ENCODE data around the gene ZNF469.

Gene ZNF469

DNA sequence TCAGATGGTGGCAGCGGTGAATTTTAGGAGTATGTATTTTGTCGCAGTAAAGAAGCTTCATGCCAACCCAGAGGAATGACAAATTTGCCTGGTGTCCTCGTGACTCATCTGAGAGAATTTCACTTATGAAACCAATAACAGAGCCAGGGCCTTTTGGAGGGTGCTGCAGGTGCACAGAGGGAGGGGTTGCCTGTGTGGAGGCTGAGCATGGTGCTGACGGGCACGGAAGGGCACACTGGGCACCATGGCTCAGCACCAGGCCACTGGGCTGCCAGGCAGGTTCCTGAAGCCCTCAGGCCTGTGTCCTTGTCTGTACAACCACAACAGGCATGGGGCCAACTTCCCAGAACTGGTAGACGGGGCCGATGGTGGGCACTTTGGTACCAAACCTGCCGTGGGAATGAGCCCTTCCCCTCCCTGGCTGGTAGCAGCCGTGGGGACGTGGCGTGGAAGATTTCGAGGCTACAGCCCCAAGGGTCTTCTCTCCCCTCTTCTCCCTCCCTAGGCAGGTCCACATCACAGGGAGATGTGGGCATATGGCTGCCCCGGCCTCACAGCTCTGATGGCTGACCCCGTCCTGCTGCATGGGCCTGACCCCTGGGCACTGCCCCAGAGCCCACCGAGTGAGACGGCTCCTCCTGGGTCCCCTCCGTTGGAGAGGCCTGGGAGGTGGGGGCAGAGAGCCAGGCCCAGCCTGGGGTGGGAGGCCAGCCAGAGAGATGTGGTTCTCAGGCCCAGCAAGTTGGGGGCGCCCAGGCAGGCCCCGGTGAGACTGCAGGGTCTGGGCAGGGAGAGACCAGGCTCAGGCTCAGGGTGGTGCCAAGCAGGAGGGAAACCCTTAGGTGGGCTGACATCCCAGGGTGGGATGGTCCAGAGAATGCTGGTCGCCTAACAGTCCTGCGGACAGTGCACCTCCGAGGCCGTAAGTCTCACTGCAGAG, 30.2 kb upstream of the ZNF469 start:
- Histone ChIP-seq H3K4me2 (ENCODE audit: insufficient read depth, low read length) (no peak overlapping the region), H3K9ac (ENCODE audit: low read depth, low read length) (no peak overlapping the region), H3K27me3 (ENCODE audit: insufficient read depth, low read length, poor library complexity) (no peaks in the 10 kb centered on the region), H3K27ac (ENCODE audit: low read length) (no peak overlapping the region), H3K36me3 (ENCODE audit: insufficient read depth, low read length) (no peaks in the 10 kb centered on the region), H3K4me3 (ENCODE audit: low read depth in 1 of 2, low read length in 2 of 2) (no peak overlapping the region), H2AFZ (ENCODE audit: low read depth, low read length) (no peak overlapping the region), H3K79me2 (ENCODE audit: insufficient read depth, low read length) (no peaks in the 10 kb centered on the region), H3K4me1 (ENCODE audit: insufficient read depth, low read length) (peaks cover 8% of the 10 kb centered on the region), H4K20me1 (ENCODE audit: insufficient read depth, low read length) (no peaks in the 10 kb centered on the region; the same call in 1 of the 2 replicates), H3K9me3 (ENCODE audit: insufficient read depth, low read length, severe bottlenecking) (no peaks in the 10 kb centered on the region)
- DNase-seq: no peak
- TF ChIP-seq, protein P1, sequence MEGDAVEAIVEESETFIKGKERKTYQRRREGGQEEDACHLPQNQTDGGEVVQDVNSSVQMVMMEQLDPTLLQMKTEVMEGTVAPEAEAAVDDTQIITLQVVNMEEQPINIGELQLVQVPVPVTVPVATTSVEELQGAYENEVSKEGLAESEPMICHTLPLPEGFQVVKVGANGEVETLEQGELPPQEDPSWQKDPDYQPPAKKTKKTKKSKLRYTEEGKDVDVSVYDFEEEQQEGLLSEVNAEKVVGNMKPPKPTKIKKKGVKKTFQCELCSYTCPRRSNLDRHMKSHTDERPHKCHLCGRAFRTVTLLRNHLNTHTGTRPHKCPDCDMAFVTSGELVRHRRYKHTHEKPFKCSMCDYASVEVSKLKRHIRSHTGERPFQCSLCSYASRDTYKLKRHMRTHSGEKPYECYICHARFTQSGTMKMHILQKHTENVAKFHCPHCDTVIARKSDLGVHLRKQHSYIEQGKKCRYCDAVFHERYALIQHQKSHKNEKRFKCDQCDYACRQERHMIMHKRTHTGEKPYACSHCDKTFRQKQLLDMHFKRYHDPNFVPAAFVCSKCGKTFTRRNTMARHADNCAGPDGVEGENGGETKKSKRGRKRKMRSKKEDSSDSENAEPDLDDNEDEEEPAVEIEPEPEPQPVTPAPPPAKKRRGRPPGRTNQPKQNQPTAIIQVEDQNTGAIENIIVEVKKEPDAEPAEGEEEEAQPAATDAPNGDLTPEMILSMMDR (IDR thresholded peaks at IDR 0.05; ENCODE audit: borderline replicate concordance, extremely low read depth, low read length, poor library complexity, severe bottlenecking): no peak
- TF ChIP-seq EZH2 (IDR thresholded peaks at IDR 0.05; ENCODE audit: borderline replicate concordance, low read depth, low read length, severe bottlenecking): no peak
- no peak for ATAC-seq (ENCODE audit: insufficient read depth, low read depth)

DNA sequence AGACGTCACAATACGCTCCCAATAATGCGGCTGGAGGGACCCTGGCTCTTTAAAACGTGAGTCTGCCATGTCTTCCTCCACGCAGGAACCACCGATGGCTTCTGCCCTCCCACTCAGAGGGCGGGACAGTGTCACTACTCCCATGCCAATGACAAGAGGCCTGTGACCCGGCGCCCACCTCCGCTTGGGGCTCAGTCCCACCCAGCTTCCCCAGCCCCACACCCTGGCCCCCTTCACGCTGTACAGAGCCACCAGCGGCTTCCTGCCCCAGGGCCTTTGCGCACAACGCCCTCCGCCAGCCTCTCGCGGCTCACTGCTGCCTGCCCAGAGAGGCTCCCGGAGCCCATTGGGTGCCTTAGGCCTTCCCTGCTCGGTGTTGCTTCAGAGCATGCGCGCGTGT, 29.5 kb upstream of the ZNF469 start:
- no peak for ATAC-seq (ENCODE audit: insufficient read depth, low read depth)

DNA sequence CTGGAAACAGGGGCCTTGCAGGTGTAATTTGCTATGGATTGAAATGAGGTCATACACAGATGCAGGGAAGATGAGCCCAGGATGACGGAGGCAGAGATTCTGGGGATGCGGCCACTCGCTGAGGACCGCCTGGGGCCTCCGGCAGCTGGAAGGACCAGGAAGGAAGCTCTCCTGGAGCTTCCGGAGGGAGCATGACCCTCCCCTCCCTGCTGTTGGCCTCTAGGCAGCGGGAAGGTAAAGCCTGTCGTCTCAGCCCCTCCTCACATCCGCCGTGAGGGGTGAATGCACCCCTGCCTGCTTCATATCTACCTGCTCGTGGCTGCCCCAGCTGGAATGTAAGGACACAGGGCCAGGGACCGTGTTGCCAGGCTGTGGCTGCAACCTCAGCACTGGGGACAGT, 29.1 kb upstream of the ZNF469 start:
- Histone ChIP-seq H4K20me1 (ENCODE audit: insufficient read depth, low read length) (no peaks in the 10 kb centered on the region; the same call in 1 of the 2 replicates), H3K4me2 (ENCODE audit: insufficient read depth, low read length) (no peak overlapping the region), H3K9ac (ENCODE audit: low read depth, low read length) (no peak overlapping the region), H3K36me3 (ENCODE audit: insufficient read depth, low read length) (no peaks in the 10 kb centered on the region), H2AFZ (ENCODE audit: low read depth, low read length) (no peak overlapping the region), H3K79me2 (ENCODE audit: insufficient read depth, low read length) (no peaks in the 10 kb centered on the region), H3K27ac (ENCODE audit: low read length) (no peak overlapping the region), H3K4me3 (ENCODE audit: low read depth in 1 of 2, low read length in 2 of 2) (no peak overlapping the region), H3K9me3 (ENCODE audit: insufficient read depth, low read length, severe bottlenecking) (no peaks in the 10 kb centered on the region), H3K27me3 (ENCODE audit: insufficient read depth, low read length, poor library complexity) (no peaks in the 10 kb centered on the region), H3K4me1 (ENCODE audit: insufficient read depth, low read length) (no peaks in the 10 kb centered on the region)
- DNase-seq (no peak), ATAC-seq (ENCODE audit: insufficient read depth, low read depth) (no peak)
- TF ChIP-seq EZH2 (IDR thresholded peaks at IDR 0.05; ENCODE audit: borderline replicate concordance, low read depth, low read length, severe bottlenecking): no peak
- TF ChIP-seq, protein P1 (IDR thresholded peaks at IDR 0.05; ENCODE audit: borderline replicate concordance, extremely low read depth, low read length, poor library complexity, severe bottlenecking): no peak

More for the DNA sequence above, 29.5 kb upstream of the ZNF469 start:
- no peaks in the 10 kb centered on the region; the same call in 1 of the 2 replicates for H4K20me1 ChIP-seq (ENCODE audit: insufficient read depth, low read length)
- H3K4me2 ChIP-seq (ENCODE audit: insufficient read depth, low read length): no peak overlapping the region
- no peaks in the 10 kb centered on the region for H3K36me3 ChIP-seq (ENCODE audit: insufficient read depth, low read length)
- no peak overlapping the region for H3K27ac ChIP-seq (ENCODE audit: low read length)
- no peaks in the 10 kb centered on the region for H3K9me3 ChIP-seq (ENCODE audit: insufficient read depth, low read length, severe bottlenecking)
- no peaks in the 10 kb centered on the region for H3K27me3 ChIP-seq (ENCODE audit: insufficient read depth, low read length, poor library complexity)
- H3K9ac ChIP-seq (ENCODE audit: low read depth, low read length): no peak overlapping the region
- TF ChIP-seq, protein P1 (IDR thresholded peaks at IDR 0.05; ENCODE audit: borderline replicate concordance, extremely low read depth, low read length, poor library complexity, severe bottlenecking): no peak
- TF ChIP-seq EZH2 (IDR thresholded peaks at IDR 0.05; ENCODE audit: borderline replicate concordance, low read depth, low read length, severe bottlenecking): no peak
- no peak overlapping the region for H3K4me3 ChIP-seq (ENCODE audit: low read depth in 1 of 2, low read length in 2 of 2)
- DNase-seq: no peak
- peaks cover under 1% of the 10 kb centered on the region; the same call in 1 of the 2 replicates for H3K4me1 ChIP-seq (ENCODE audit: insufficient read depth, low read length)
- no peaks in the 10 kb centered on the region for H3K79me2 ChIP-seq (ENCODE audit: insufficient read depth, low read length)
- H2AFZ ChIP-seq (ENCODE audit: low read depth, low read length): no peak overlapping the region
